Progenitor cell of endocrine pancreas (in vitro differentiated cells): ENCODE results near the gene PBOV1. TPM values are rescaled to one million over a fixed set of nuclear protein-coding genes. Genes with fewer than 3 reads are reported as not detected.

Source experiments
- DNase-seq: peaks from one replicate; pipeline ENCODE4 v3.0.0; 2021; ENCODE audit warnings: low spot score; ENCODE audit not compliant: unreplicated experiment
- H3K27ac Mint-ChIP-seq: 2 replicates; pipeline ENCODE4 v1.8.0; 2021; ENCODE audit warnings: mild to moderate bottlenecking, moderate library complexity, mixed read lengths
- H3K27me3 Mint-ChIP-seq: 2 replicates; pipeline ENCODE4 v1.8.0; 2021; ENCODE audit warnings: mixed read lengths
- H3K36me3 Mint-ChIP-seq: 2 replicates; pipeline ENCODE4 v1.8.0; 2022; ENCODE audit warnings: mixed read lengths; ENCODE audit not compliant: insufficient read depth
- H3K4me1 Mint-ChIP-seq: 2 replicates; pipeline ENCODE4 v1.8.0; 2021; ENCODE audit warnings: low read depth, mixed read lengths
- H3K4me3 Mint-ChIP-seq: 2 replicates; pipeline ENCODE4 v1.8.0; 2021; ENCODE audit warnings: low read depth, mild to moderate bottlenecking, moderate library complexity, mixed read lengths
- H3K9me3 Mint-ChIP-seq: 2 replicates; pipeline ENCODE4 v1.8.0; 2021; ENCODE audit warnings: low read depth, mixed read lengths
- CTCF ChIP-seq: fragments of 200-600 bp; sonication (generic); IDR thresholded peaks from one replicate; pipeline ENCODE4 v1.5.0; 2021; ENCODE audit warnings: antibody characterized with exemption, mild to moderate bottlenecking; ENCODE audit not compliant: unreplicated experiment
- total RNA-seq: library from RNA; stranded (reverse); gene quantifications from 2 replicates; pipeline ENCODE4 v1.2.1, GENCODE V29; 2021

The PBOV1 gene
- total RNA-seq, 1 donor from 2014 or later, result not detected

- TF ChIP-seq CTCF, result no peak
- Mint-ChIP-seq H3K27me3 (no peaks in the 10 kb centered on the region), H3K27ac (no peak overlapping the region), H3K4me1 (peaks cover 20% of the 10 kb centered on the region), H3K36me3 (peaks cover 3% of the 10 kb centered on the region), H3K4me3 (no peak overlapping the region), H3K9me3 (no peaks in the 10 kb centered on the region)
- DNase-seq, result no peak
Measured at GRCh38 chr6:138245751-138246150, 27.5 kb upstream of the PBOV1 start.

- no peak for DNase-seq
- peaks cover 16% of the 10 kb centered on the region for H3K4me1 Mint-ChIP-seq
- H3K36me3 Mint-ChIP-seq, result peaks cover 3% of the 10 kb centered on the region
- TF ChIP-seq CTCF, result no peak
- no peak overlapping the region for H3K4me3 Mint-ChIP-seq
- H3K27ac Mint-ChIP-seq, result no peak overlapping the region
- no peaks in the 10 kb centered on the region for H3K27me3 Mint-ChIP-seq
- no peaks in the 10 kb centered on the region for H3K9me3 Mint-ChIP-seq
Measured at GRCh38 chr6:138242987-138243592, 24.8 kb upstream of the PBOV1 start.

GRCh38 chr6:138241934-138242333 lies 23.6 kb upstream of the PBOV1 start:
- DNase-seq, result no peak
- Mint-ChIP-seq H3K9me3 (no peaks in the 10 kb centered on the region), H3K4me1 (peaks cover 24% of the 10 kb centered on the region), H3K36me3 (peaks cover 3% of the 10 kb centered on the region), H3K27me3 (no peaks in the 10 kb centered on the region), H3K27ac (no peak overlapping the region), H3K4me3 (no peak overlapping the region)
- no peak for TF ChIP-seq CTCF

- Mint-ChIP-seq H3K36me3 (peaks cover 3% of the 10 kb centered on the region), H3K27me3 (no peaks in the 10 kb centered on the region), H3K4me1 (peaks cover 24% of the 10 kb centered on the region), H3K27ac (peak overlapping the region; percentile 19), H3K4me3 (no peak overlapping the region), H3K9me3 (no peaks in the 10 kb centered on the region)
- DNase-seq, result no peak
- no peak for TF ChIP-seq CTCF
Measured at GRCh38 chr6:138241381-138241780, 23.1 kb upstream of the PBOV1 start.

- H3K4me1 Mint-ChIP-seq, result peaks cover 22% of the 10 kb centered on the region
- DNase-seq, result no peak
- no peak overlapping the region for H3K27ac Mint-ChIP-seq
- H3K9me3 Mint-ChIP-seq, result no peaks in the 10 kb centered on the region
- H3K27me3 Mint-ChIP-seq, result no peaks in the 10 kb centered on the region
- TF ChIP-seq CTCF, result no peak
- no peak overlapping the region for H3K4me3 Mint-ChIP-seq
- peaks cover 3% of the 10 kb centered on the region for H3K36me3 Mint-ChIP-seq
Measured at GRCh38 chr6:138240476-138241245, 22.4 kb upstream of the PBOV1 start.
